ENCODE data around the gene KIF5A. TPM values are rescaled to one million over a fixed set of nuclear protein-coding genes. Genes with fewer than 3 reads are reported as not detected.

The KIF5A gene
- total RNA-seq, 1 donor from 2014 or later, result 0.08 TPM

GRCh38 chr12:57529831-57530230 lies 20.0 kb upstream of the KIF5A start:
- intact Hi-C loops (cut with DNase I), result no loop called here
- no peak for ATAC-seq (ENCODE audit: poor library complexity)
- no peak for DNase-seq

- intact Hi-C loops (cut with DNase I), result no loop called here
- ATAC-seq (ENCODE audit: poor library complexity), result no peak
- no peak for DNase-seq
Measured at GRCh38 chr12:57530396-57531142, 19.3 kb upstream of the KIF5A start.

GRCh38 chr12:57531836-57532235 lies 18.0 kb upstream of the KIF5A start:
- no peak for DNase-seq
- intact Hi-C loops (cut with DNase I), result no loop called here
- ATAC-seq (ENCODE audit: poor library complexity), result no peak

GRCh38 chr12:57533108-57533507 lies 16.7 kb upstream of the KIF5A start:
- DNase-seq (no peak), ATAC-seq (ENCODE audit: poor library complexity) (no peak)
- intact Hi-C loops (cut with DNase I), result no loop called here

- intact Hi-C loops (cut with DNase I), result no loop called here
- ATAC-seq (ENCODE audit: poor library complexity) (no peak), DNase-seq (no peak)
Measured at GRCh38 chr12:57534250-57534649, 15.6 kb upstream of the KIF5A start.

GRCh38 chr12:57534991-57535543 lies 14.8 kb upstream of the KIF5A start:
- intact Hi-C loops (cut with DNase I), result no loop called here
- DNase-seq, result no peak
- no peak for ATAC-seq (ENCODE audit: poor library complexity)

GRCh38 chr12:57535764-57536596 lies 13.9 kb upstream of the KIF5A start:
- ATAC-seq (ENCODE audit: poor library complexity) (no peak), DNase-seq (no peak)
- intact Hi-C loops (cut with DNase I), result no loop called here

- ATAC-seq (ENCODE audit: poor library complexity) (no peak), DNase-seq (no peak)
- intact Hi-C loops (cut with DNase I), result no loop called here
Measured at GRCh38 chr12:57536597-57536942, 13.3 kb upstream of the KIF5A start.

- intact Hi-C loops (cut with DNase I), result no loop called here
- ATAC-seq (ENCODE audit: poor library complexity) (no peak), DNase-seq (no peak)
Measured at GRCh38 chr12:57539134-57539768, 10.6 kb upstream of the KIF5A start.

- ATAC-seq (ENCODE audit: poor library complexity), result no peak
- intact Hi-C loops (cut with DNase I), result no loop called here
- DNase-seq, result no peak
Measured at GRCh38 chr12:57541001-57541400, 8.8 kb upstream of the KIF5A start.

GRCh38 chr12:57541717-57542116 lies 8.1 kb upstream of the KIF5A start:
- intact Hi-C loops (cut with DNase I), result no loop called here
- no peak for ATAC-seq (ENCODE audit: poor library complexity)
- no peak for DNase-seq

GRCh38 chr12:57543581-57543980 lies 6.3 kb upstream of the KIF5A start:
- no peak for DNase-seq
- no peak for ATAC-seq (ENCODE audit: poor library complexity)
- intact Hi-C loops (cut with DNase I), result no loop called here

GRCh38 chr12:57545809-57546437 lies 3.9 kb upstream of the KIF5A start:
- ATAC-seq (ENCODE audit: poor library complexity), result no peak
- no peak for DNase-seq
- intact Hi-C loops (cut with DNase I), result no loop called here

- intact Hi-C loops (cut with DNase I), result no loop called here
- peak; percentile 98 for ATAC-seq (ENCODE audit: poor library complexity)
Measured at GRCh38 chr12:57546438-57547287, 3.2 kb upstream of the KIF5A start, which contains the start of gene DCTN2. TSS of gene DCTN2 (minus strand) at chr12:57547192. CDS start at chr12:57547063, 129 bp downstream.

GRCh38 chr12:57547288-57548012 lies 2.4 kb upstream of the KIF5A start:
- ATAC-seq (ENCODE audit: poor library complexity) (no peak), DNase-seq (no peak)
- intact Hi-C loops (cut with DNase I), result no loop called here

More at GRCh38 chr12:57546438-57547287, 3.2 kb upstream of the KIF5A start, which contains the start of gene DCTN2:
- DNase-seq, result peak; percentile 96

GRCh38 chr12:57548013-57548315 lies 1.9 kb upstream of the KIF5A start:
- intact Hi-C loops (cut with DNase I), result no loop called here
- ATAC-seq (ENCODE audit: poor library complexity), result no peak

GRCh38 chr12:57548488-57548887 lies 1.4 kb upstream of the KIF5A start:
- no peak for ATAC-seq (ENCODE audit: poor library complexity)
- intact Hi-C loops (cut with DNase I), result no loop called here

More at GRCh38 chr12:57548013-57548315, 1.9 kb upstream of the KIF5A start:
- no peak for DNase-seq

More at GRCh38 chr12:57548488-57548887, 1.4 kb upstream of the KIF5A start:
- no peak for DNase-seq
